HepG2 (cell line): ENCODE measurements around the gene RAD52. TPM values are rescaled to one million over a fixed set of nuclear protein-coding genes. Genes with fewer than 3 reads are reported as not detected.

Experiments used
- ATAC-seq: fragments of 200-7000 bp; cut with Tn5 transposase; 3 replicates; pipeline ENCODE4 v1.9.1; 2020; ENCODE audit warnings: mild to moderate bottlenecking, moderate library complexity
- BruUV-seq: library from RNA; stranded (reverse); fragments of 400-500 nt; replicated peaks from 2 replicates; lab custom pipeline; 2021; lab: Mats Ljungman, UMichigan
- CTCF ChIA-PET: fragments of 300-600 bp; formaldehyde crosslinking; extraction: SDS; loops from one replicate; lab custom pipeline; 2021; ENCODE audit warnings: low total read pairs, inconsistent platforms, low intra/inter-chr PET ratio; lab: Yijun Ruan, JAX
- POLR2A ChIA-PET: fragments of 350-600 bp; sonication (Branson Sonifier 250); formaldehyde crosslinking; loops from one replicate; lab custom pipeline; 2020; ENCODE audit warnings: antibody characterized with exemption, inconsistent platforms; lab: Yijun Ruan, JAX
- DNase-seq: peaks from one replicate; pipeline ENCODE4 v3.0.0-alpha.2; 2015; ENCODE audit warnings: low spot score
- FAIRE-seq: peaks from 3 replicates; lab custom pipeline; 2011; peaks lifted over from hg19 to GRCh38; lab: Jason Lieb, UNC
- H2AFZ ChIP-seq: one replicate; pipeline ENCODE4 v1.6.1; 2011; ENCODE audit warnings: low read length, inconsistent platforms
- H3K27ac ChIP-seq: fragments of 300-600 bp; 3 replicates; pipeline ENCODE4 v1.8.0; 2011; ENCODE audit warnings: mixed run types, mild to moderate bottlenecking, mixed read lengths, low read length, inconsistent platforms; ENCODE audit not compliant: insufficient read depth; ENCODE audit errors: extremely low read length
- H3K27me3 ChIP-seq, 2 experiments: fragments of 200-600 bp in 1 of 2; 2 replicates in 1 of 2; 3 replicates in 1 of 2; pipeline versions ENCODE4 v1.6.0 to v1.8.0; 2011; ENCODE audit warnings: low read length in 2 of 2, mild to moderate bottlenecking in 2 of 2, moderate library complexity in 2 of 2, inconsistent platforms in 1 of 2; ENCODE audit not compliant: insufficient read depth in 2 of 2, control insufficient read depth in 1 of 2
- H3K36me3 ChIP-seq, 2 experiments: fragments of 200-600 bp in 1 of 2; replicated peaks in 1 of 2; 2 replicates in 1 of 2; 3 replicates in 1 of 2; pipeline versions ENCODE4 v1.5.1 to v1.8.0; 2011; ENCODE audit warnings: low read length in 2 of 2, inconsistent platforms in 1 of 2; ENCODE audit not compliant: insufficient read depth in 2 of 2, control insufficient read depth in 1 of 2
- H3K4me1 ChIP-seq: 2 replicates; pipeline ENCODE4 v1.5.1; 2012; ENCODE audit warnings: low read length, inconsistent platforms; ENCODE audit not compliant: insufficient read depth
- H3K4me2 ChIP-seq: 2 replicates; pipeline ENCODE4 v1.6.0; 2011; ENCODE audit warnings: low read depth, low read length, inconsistent platforms
- H3K4me3 ChIP-seq, 3 experiments: fragments of 200-600 bp in 1 of 3; sonication (generic), shearing (Covaris generic) in 1 of 3; replicated peaks in 1 of 3; 2 replicates each; pipeline ENCODE4 v1.5.1; 2011 to 2016; ENCODE audit warnings: low read length in 3 of 3, inconsistent platforms in 2 of 3, low read depth in 2 of 3, mild to moderate bottlenecking in 2 of 3, control low read depth in 1 of 3, mixed read lengths in 1 of 3; ENCODE audit not compliant: insufficient read depth in 1 of 3
- H3K79me2 ChIP-seq: one replicate; pipeline ENCODE4 v1.6.1; 2011; ENCODE audit warnings: low read length, inconsistent platforms; ENCODE audit not compliant: insufficient read depth
- H3K9ac ChIP-seq: 2 replicates; pipeline ENCODE4 v1.6.0; 2011; ENCODE audit warnings: mild to moderate bottlenecking, low read depth, low read length, inconsistent platforms; ENCODE audit not compliant: insufficient read depth
- H3K9me3 ChIP-seq: 2 replicates; pipeline ENCODE4 v1.5.1; 2012; ENCODE audit warnings: mild to moderate bottlenecking, low read length
- H4K20me1 ChIP-seq: 2 replicates; pipeline ENCODE4 v1.6.0; 2011; ENCODE audit warnings: inconsistent platforms, mild to moderate bottlenecking, low read length, moderate library complexity; ENCODE audit not compliant: insufficient read depth
- EED ChIP-seq: sonication (generic); formaldehyde crosslinking; IDR thresholded peaks from 2 replicates; pipeline ENCODE4 v1.5.0; 2020; ENCODE audit warnings: mild to moderate bottlenecking, missing genetic modification reagents
- FOXJ3 ChIP-seq: sonication (generic); formaldehyde crosslinking; IDR thresholded peaks from 2 replicates; pipeline ENCODE4 v1.4.0; 2020; ENCODE audit warnings: missing genetic modification reagents, mild to moderate bottlenecking, borderline replicate concordance
- MZF1 ChIP-seq: sonication (generic); formaldehyde crosslinking; IDR thresholded peaks from 2 replicates; pipeline ENCODE4 v1.8.1; 2023; ENCODE audit warnings: mild to moderate bottlenecking, missing genetic modification reagents, borderline replicate concordance
- REL ChIP-seq: sonication (generic); formaldehyde crosslinking; conservative IDR thresholded peaks from 2 replicates; pipeline ENCODE4 v1.8.0; 2022; ENCODE audit warnings: mild to moderate bottlenecking, missing genetic modification reagents, moderate library complexity
- TRIM24 ChIP-seq: sonication (generic); formaldehyde crosslinking; IDR thresholded peaks from 2 replicates; pipeline ENCODE4 v1.8.0; 2022; ENCODE audit warnings: mild to moderate bottlenecking, missing genetic modification reagents
- ZNF580 ChIP-seq: IDR thresholded peaks from 2 replicates; pipeline ENCODE4 v1.6.1; 2016; ENCODE audit warnings: low read depth, borderline replicate concordance
- ZNF615 ChIP-seq: sonication (generic); formaldehyde crosslinking; IDR thresholded peaks from 2 replicates; pipeline ENCODE4 v1.5.0; 2020; ENCODE audit warnings: mild to moderate bottlenecking, missing genetic modification reagents, borderline replicate concordance
- ZNF670 ChIP-seq: sonication (generic); formaldehyde crosslinking; IDR thresholded peaks from 2 replicates; pipeline ENCODE4 v1.8.0; 2022; ENCODE audit warnings: mild to moderate bottlenecking, missing genetic modification reagents, borderline replicate concordance
- WGBS: methylation state at CpG from one replicate; pipeline ENCODE4 v1.1.6; 2017; ENCODE audit warnings: low lambda C conversion rate; 5-methylcytosine and 5-hydroxymethylcytosine counted together
- in situ Hi-C: cut with HindIII; loops from 2 replicates; pipeline ENCODE4 v1.10.0; 2017; ENCODE audit warnings: low pct_unique_long_range_greater_than_20kb; ENCODE audit not compliant: extremely low pct_ligation_motif_present
- intact Hi-C: fragments of 100-400 bp; cut with micrococcal nuclease; formaldehyde crosslinking; loops from one replicate; pipeline ENCODE4 v1.10.0; 2022; ENCODE audit not compliant: unreplicated experiment
- polyA plus RNA-seq, 8 experiments: library from polyadenylated mRNA; depleted of rRNA in 3 of 8; stranded (reverse) in 7 of 8; unstranded in 1 of 8; fragments of >200 nt; fragmentation: Illumina TruSeq in 4 of 8; extraction: Trizol in 4 of 8; gene quantifications; 2 replicates each; pipeline versions ENCODE4 v1.2.1 to v1.2.3, GENCODE V29; 2011 to 2016; ENCODE audit warnings: low read depth in 4 of 8, missing spikeins in 1 of 8, mixed read lengths in 1 of 8; ENCODE audit not compliant: insufficient read depth in 1 of 8
- total RNA-seq, 5 experiments: library from RNA; depleted of rRNA; stranded (reverse); fragments of >200 nt; fragmentation: Illumina TruSeq; extraction: Trizol; gene quantifications; 2 replicates each; pipeline ENCODE4 v1.2.3, GENCODE V29; 2016; ENCODE audit warnings: low read depth in 1 of 5
- TF ChIP-seq, protein P1 (sequence below): sonication (generic); formaldehyde crosslinking; IDR thresholded peaks from 2 replicates; pipeline ENCODE4 v1.4.0; 2020; ENCODE audit warnings: mild to moderate bottlenecking, missing genetic modification reagents
- TF ChIP-seq, protein P2 (sequence below): sonication (generic); formaldehyde crosslinking; IDR thresholded peaks from 2 replicates; pipeline ENCODE4 v1.4.0; 2020; ENCODE audit warnings: low read depth, mild to moderate bottlenecking, missing genetic modification reagents
- TF ChIP-seq, protein P3 (sequence below): sonication (generic); formaldehyde crosslinking; IDR thresholded peaks from 2 replicates; pipeline ENCODE4 v1.4.0; 2020; ENCODE audit warnings: missing genetic modification reagents, borderline replicate concordance
- TF ChIP-seq, protein P4 (sequence below): sonication (generic); formaldehyde crosslinking; IDR thresholded peaks from 2 replicates; pipeline ENCODE4 v1.8.1; 2023; ENCODE audit warnings: mild to moderate bottlenecking, missing genetic modification reagents
- TF ChIP-seq, protein P5 (sequence below): sonication (generic); formaldehyde crosslinking; IDR thresholded peaks from 2 replicates; pipeline ENCODE4 v1.9.0; 2021; ENCODE audit warnings: missing genetic modification reagents, borderline replicate concordance

RAD52 gene
- total and polyA plus RNA-seq, 2 of the 13 experiments (the other 11 are each of a cell fraction or from before 2014, with no cell fraction given), result 14.3 to 19.9 TPM

DNA sequence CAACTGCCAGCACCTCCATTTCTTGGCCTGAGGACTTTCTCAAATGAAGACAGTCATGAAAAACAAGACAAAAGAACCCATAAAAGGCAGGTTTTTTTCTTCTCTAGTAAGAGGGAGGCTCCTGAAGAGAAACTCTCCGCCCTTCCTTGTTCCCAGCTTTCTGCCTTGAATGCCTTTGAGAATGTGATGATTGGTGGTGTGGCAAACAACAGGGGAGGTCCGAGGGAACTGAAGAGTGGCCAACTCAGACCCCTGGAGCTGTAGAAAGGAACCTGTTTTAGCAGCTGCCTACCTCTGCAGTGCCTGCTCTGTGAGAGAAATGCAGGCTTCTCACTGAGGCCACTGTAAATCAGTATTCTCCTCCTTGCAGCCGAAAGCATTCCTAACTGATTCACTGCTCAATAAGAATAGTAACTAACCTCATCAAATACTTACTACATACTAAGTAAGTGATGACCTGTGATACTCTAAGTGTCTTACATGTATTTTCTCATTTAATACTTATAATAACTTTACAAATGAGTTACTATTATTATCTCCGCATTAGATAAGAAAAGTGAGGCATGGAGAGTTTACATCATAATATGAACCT, 24.9 kb upstream of the RAD52 start (continued):
- TF ChIP-seq, protein P1, sequence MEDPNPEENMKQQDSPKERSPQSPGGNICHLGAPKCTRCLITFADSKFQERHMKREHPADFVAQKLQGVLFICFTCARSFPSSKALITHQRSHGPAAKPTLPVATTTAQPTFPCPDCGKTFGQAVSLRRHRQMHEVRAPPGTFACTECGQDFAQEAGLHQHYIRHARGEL (CRISPR knock-in tag), result no peak
- TF ChIP-seq, protein P2, sequence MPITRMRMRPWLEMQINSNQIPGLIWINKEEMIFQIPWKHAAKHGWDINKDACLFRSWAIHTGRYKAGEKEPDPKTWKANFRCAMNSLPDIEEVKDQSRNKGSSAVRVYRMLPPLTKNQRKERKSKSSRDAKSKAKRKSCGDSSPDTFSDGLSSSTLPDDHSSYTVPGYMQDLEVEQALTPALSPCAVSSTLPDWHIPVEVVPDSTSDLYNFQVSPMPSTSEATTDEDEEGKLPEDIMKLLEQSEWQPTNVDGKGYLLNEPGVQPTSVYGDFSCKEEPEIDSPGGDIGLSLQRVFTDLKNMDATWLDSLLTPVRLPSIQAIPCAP (CRISPR knock-in tag), result no peak
- TF ChIP-seq EED (no peak), ZNF615 (CRISPR knock-in tag) (no peak), TRIM24 (CRISPR knock-in tag) (no peak), MZF1 (CRISPR knock-in tag) (no peak)

DNA sequence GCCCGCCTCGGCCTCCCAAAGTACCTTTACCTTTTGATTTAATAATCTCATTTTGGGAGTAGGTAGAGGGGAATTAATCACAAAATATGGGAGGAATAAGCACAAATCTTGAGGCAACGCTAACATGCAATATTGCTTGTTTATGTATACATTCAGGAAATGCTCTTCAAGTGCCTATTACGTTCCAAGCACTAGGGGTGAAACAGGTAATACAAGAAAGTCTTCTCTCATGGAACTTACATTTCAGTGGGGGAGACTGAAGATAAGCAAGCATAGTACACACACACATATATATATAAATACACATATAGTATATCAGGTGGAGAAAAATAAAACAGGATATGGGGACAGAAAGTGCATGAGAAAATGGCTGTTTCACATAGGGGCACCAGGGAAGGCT, 22.5 kb upstream of the RAD52 start:
- no peak overlapping the region for H2AFZ ChIP-seq
- ChIA-PET CTCF (no interaction called here), POLR2A (no interaction called here)
- H3K79me2 ChIP-seq, result no peaks in the 10 kb centered on the region
- ATAC-seq, result no peak
- H3K4me3 ChIP-seq, result no peak overlapping the region
- intact Hi-C loops (no loop called here), in situ Hi-C loops (no loop called here)
- no peaks in the 10 kb centered on the region for H3K4me1 ChIP-seq
- no peak overlapping the region for H3K4me2 ChIP-seq
- H3K9ac ChIP-seq, result no peak overlapping the region
- no TSS peak for BruUV-seq
- no peak overlapping the region for H3K27ac ChIP-seq
- no peaks in the 10 kb centered on the region for H3K9me3 ChIP-seq
- H3K27me3 ChIP-seq, result no peaks in the 10 kb centered on the region
- no peaks in the 10 kb centered on the region for H3K36me3 ChIP-seq
- 97% methylated on average over 4 of the region's 4 CpGs for WGBS
- no peak for DNase-seq
- no peak for FAIRE-seq
- no peaks in the 10 kb centered on the region for H4K20me1 ChIP-seq
- TF ChIP-seq REL (no peak), ZNF670 (CRISPR knock-in tag) (no peak), FOXJ3 (CRISPR knock-in tag) (no peak), ZNF580 (CRISPR knock-in tag) (no peak)
- TF ChIP-seq, protein P3, sequence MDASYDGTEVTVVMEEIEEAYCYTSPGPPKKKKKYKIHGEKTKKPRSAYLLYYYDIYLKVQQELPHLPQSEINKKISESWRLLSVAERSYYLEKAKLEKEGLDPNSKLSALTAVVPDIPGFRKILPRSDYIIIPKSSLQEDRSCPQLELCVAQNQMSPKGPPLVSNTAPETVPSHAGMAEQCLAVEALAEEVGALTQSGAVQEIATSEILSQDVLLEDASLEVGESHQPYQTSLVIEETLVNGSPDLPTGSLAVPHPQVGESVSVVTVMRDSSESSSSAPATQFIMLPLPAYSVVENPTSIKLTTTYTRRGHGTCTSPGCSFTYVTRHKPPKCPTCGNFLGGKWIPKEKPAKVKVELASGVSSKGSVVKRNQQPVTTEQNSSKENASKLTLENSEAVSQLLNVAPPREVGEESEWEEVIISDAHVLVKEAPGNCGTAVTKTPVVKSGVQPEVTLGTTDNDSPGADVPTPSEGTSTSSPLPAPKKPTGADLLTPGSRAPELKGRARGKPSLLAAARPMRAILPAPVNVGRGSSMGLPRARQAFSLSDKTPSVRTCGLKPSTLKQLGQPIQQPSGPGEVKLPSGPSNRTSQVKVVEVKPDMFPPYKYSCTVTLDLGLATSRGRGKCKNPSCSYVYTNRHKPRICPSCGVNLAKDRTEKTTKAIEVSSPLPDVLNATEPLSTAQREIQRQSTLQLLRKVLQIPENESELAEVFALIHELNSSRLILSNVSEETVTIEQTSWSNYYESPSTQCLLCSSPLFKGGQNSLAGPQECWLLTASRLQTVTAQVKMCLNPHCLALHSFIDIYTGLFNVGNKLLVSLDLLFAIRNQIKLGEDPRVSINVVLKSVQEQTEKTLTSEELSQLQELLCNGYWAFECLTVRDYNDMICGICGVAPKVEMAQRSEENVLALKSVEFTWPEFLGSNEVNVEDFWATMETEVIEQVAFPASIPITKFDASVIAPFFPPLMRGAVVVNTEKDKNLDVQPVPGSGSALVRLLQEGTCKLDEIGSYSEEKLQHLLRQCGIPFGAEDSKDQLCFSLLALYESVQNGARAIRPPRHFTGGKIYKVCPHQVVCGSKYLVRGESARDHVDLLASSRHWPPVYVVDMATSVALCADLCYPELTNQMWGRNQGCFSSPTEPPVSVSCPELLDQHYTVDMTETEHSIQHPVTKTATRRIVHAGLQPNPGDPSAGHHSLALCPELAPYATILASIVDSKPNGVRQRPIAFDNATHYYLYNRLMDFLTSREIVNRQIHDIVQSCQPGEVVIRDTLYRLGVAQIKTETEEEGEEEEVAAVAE (CRISPR knock-in tag), result no peak
- TF ChIP-seq, protein P4, sequence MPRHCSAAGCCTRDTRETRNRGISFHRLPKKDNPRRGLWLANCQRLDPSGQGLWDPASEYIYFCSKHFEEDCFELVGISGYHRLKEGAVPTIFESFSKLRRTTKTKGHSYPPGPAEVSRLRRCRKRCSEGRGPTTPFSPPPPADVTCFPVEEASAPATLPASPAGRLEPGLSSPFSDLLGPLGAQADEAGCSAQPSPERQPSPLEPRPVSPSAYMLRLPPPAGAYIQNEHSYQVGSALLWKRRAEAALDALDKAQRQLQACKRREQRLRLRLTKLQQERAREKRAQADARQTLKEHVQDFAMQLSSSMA, result no peak
- TF ChIP-seq, protein P5, sequence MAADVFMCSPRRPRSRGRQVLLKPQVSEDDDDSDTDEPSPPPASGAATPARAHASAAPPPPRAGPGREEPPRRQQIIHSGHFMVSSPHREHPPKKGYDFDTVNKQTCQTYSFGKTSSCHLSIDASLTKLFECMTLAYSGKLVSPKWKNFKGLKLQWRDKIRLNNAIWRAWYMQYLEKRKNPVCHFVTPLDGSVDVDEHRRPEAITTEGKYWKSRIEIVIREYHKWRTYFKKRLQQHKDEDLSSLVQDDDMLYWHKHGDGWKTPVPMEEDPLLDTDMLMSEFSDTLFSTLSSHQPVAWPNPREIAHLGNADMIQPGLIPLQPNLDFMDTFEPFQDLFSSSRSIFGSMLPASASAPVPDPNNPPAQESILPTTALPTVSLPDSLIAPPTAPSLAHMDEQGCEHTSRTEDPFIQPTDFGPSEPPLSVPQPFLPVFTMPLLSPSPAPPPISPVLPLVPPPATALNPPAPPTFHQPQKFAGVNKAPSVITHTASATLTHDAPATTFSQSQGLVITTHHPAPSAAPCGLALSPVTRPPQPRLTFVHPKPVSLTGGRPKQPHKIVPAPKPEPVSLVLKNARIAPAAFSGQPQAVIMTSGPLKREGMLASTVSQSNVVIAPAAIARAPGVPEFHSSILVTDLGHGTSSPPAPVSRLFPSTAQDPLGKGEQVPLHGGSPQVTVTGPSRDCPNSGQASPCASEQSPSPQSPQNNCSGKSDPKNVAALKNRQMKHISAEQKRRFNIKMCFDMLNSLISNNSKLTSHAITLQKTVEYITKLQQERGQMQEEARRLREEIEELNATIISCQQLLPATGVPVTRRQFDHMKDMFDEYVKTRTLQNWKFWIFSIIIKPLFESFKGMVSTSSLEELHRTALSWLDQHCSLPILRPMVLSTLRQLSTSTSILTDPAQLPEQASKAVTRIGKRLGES (CRISPR knock-in tag), result no peak
